ENCODE results near the gene CNDP2.

CNDP2 gene

DNA sequence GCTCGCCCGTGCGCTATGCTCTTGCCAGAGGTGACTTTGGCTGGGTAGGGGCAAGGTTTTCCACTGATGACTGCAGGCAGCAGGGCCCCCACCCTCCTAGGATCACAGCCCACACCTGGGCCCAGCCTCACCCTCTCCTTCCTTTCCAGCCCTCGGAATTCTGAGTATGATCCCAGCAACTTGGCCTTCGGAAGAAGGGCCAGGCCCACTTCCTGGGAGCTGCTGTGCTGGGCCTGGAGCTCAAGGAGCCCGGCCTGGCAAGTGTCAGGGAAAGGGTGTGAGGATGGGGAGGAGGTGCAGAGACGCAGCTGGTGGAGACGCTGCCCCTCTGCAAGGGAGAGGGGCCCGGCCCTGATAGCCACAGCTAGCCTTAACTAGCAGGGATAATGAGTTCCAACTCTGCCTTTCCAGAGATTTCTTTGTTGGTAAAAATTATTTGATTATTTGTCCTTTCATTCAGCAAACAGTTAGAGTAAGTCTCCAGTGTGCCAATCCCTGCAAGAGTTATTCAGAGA is 36.4 kb downstream of the CNDP2 start:
- TF ChIP-seq, protein P1, sequence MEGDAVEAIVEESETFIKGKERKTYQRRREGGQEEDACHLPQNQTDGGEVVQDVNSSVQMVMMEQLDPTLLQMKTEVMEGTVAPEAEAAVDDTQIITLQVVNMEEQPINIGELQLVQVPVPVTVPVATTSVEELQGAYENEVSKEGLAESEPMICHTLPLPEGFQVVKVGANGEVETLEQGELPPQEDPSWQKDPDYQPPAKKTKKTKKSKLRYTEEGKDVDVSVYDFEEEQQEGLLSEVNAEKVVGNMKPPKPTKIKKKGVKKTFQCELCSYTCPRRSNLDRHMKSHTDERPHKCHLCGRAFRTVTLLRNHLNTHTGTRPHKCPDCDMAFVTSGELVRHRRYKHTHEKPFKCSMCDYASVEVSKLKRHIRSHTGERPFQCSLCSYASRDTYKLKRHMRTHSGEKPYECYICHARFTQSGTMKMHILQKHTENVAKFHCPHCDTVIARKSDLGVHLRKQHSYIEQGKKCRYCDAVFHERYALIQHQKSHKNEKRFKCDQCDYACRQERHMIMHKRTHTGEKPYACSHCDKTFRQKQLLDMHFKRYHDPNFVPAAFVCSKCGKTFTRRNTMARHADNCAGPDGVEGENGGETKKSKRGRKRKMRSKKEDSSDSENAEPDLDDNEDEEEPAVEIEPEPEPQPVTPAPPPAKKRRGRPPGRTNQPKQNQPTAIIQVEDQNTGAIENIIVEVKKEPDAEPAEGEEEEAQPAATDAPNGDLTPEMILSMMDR (IDR thresholded peaks at IDR 0.05; ENCODE audit: insufficient read depth, low read length, missing control alignments) = no peak

GRCh38 chr18:74533666-74534065 is 37.5 kb downstream of the CNDP2 start:
- no peak for DNase-seq (ENCODE audit: low read depth, low spot score)
- no peak overlapping the region for H3K4me3 ChIP-seq (ENCODE audit: low read depth, low read length)
- ChIA-PET POLR2A (no interaction called here), CTCF (no interaction called here)
- TF ChIP-seq, protein P1 (IDR thresholded peaks at IDR 0.05; ENCODE audit: insufficient read depth, low read length, missing control alignments) = no peak

More for the DNA sequence above, 36.4 kb downstream of the CNDP2 start:
- ChIA-PET POLR2A (no interaction called here), CTCF (no interaction called here)
- DNase-seq (ENCODE audit: low read depth, low spot score) = no peak
- no peak overlapping the region for H3K4me3 ChIP-seq (ENCODE audit: low read depth, low read length)

- ChIA-PET POLR2A (interaction anchor here (0.6 kb wide), 1 partner anchor 412 kb away, joined by 3 read pairs; no protein-coding TSS in a partner anchor), CTCF (no interaction called here)
- TF ChIP-seq, protein P1 (IDR thresholded peaks at IDR 0.05; ENCODE audit: insufficient read depth, low read length, missing control alignments) = no peak
- H3K4me3 ChIP-seq (ENCODE audit: low read depth, low read length) = no peak within 1 kb of the TSS
- DNase-seq (ENCODE audit: low read depth, low spot score) = no peak
These were observed 38.2 kb downstream of the CNDP2 start, which contains the start of gene CNDP1 for GRCh38 chr18:74534150-74534969. Gene CNDP1 (plus strand): TSS chr18:74534500. CDS start chr18:74534668, 168 bp downstream.

- H3K4me3 ChIP-seq (ENCODE audit: low read depth, low read length) = no peak overlapping the region
- TF ChIP-seq, protein P1 (IDR thresholded peaks at IDR 0.05; ENCODE audit: insufficient read depth, low read length, missing control alignments) = no peak
- ChIA-PET CTCF (no interaction called here), POLR2A (no interaction called here)
- DNase-seq (ENCODE audit: low read depth, low spot score) = no peak
These were observed 39.0 kb downstream of the CNDP2 start for GRCh38 chr18:74534981-74535649.

- ChIA-PET POLR2A (no interaction called here), CTCF (interaction anchor here (1.0 to 1.3 kb wide), 2 partner anchors 11 to 12 kb away, joined by 3 to 8 read pairs; no protein-coding TSS in a partner anchor)
These were observed 43.1 kb downstream of the CNDP2 start for GRCh38 chr18:74539289-74539688.

More at GRCh38 chr18:74539289-74539688, 43.1 kb downstream of the CNDP2 start:
- H3K4me3 ChIP-seq (ENCODE audit: low read depth, low read length) = no peak overlapping the region
- no peak for DNase-seq (ENCODE audit: low read depth, low spot score)
- TF ChIP-seq, protein P1 (IDR thresholded peaks at IDR 0.05; ENCODE audit: insufficient read depth, low read length, missing control alignments) = no peak
